Left hindlimb (tissue), 1 donor: ENCODE results near the gene NXPE4.
"Not testable (repeated sequence)": the region's sequence is repeated elsewhere in the genome, so short reads cannot be mapped to it uniquely, and the experiment has no call there.

ENCODE experiments used
- DNase-seq: peaks from one replicate; pipeline ENCODE4 v3.0.0-alpha.2; 2018

NXPE4 gene

GRCh38 chr11:114595571-114595970 is at the start of gene NXPE4:
Gene NXPE4, minus strand, starts transcription at chr11:114595786. Its CDS starts 1,027 bp downstream, at chr11:114594759.
- no peak for DNase-seq

- DNase-seq = not testable (repeated sequence)
Measured at GRCh38 chr11:114639440-114639839, 43.9 kb upstream of the NXPE4 start.

GRCh38 chr11:114631445-114631965 is 35.9 kb upstream of the NXPE4 start:
- DNase-seq = not testable (repeated sequence)

GRCh38 chr11:114625294-114625693 is 29.7 kb upstream of the NXPE4 start:
- DNase-seq = no peak

- DNase-seq = no peak
Measured at GRCh38 chr11:114624455-114625207, 29.0 kb upstream of the NXPE4 start.

- DNase-seq = no peak
Measured at GRCh38 chr11:114623720-114624119, 28.1 kb upstream of the NXPE4 start.

GRCh38 chr11:114622858-114623257 is 27.3 kb upstream of the NXPE4 start:
- DNase-seq = no peak

- DNase-seq = no peak
Measured at GRCh38 chr11:114621950-114622809, 26.6 kb upstream of the NXPE4 start.

- no peak for DNase-seq
Measured at GRCh38 chr11:114621072-114621471, 25.5 kb upstream of the NXPE4 start.

- DNase-seq = no peak
Measured at GRCh38 chr11:114619659-114620173, 24.1 kb upstream of the NXPE4 start.

GRCh38 chr11:114618139-114618538 is 22.6 kb upstream of the NXPE4 start:
- no peak for DNase-seq

GRCh38 chr11:114617157-114618124 is 21.9 kb upstream of the NXPE4 start:
- DNase-seq = no peak

GRCh38 chr11:114616516-114616915 is 20.9 kb upstream of the NXPE4 start:
- DNase-seq = no peak

- DNase-seq = no peak
Measured at GRCh38 chr11:114615448-114616361, 20.1 kb upstream of the NXPE4 start.

- DNase-seq = no peak
Measured at GRCh38 chr11:114614127-114614720, 18.6 kb upstream of the NXPE4 start.

- DNase-seq = not testable (repeated sequence)
Measured at GRCh38 chr11:114613094-114613493, 17.5 kb upstream of the NXPE4 start.

GRCh38 chr11:114612686-114613085 is 17.1 kb upstream of the NXPE4 start:
- no peak for DNase-seq

GRCh38 chr11:114612199-114612598 is 16.6 kb upstream of the NXPE4 start:
- DNase-seq = not testable (repeated sequence)

- DNase-seq = no peak
Measured at GRCh38 chr11:114610984-114611944, 15.7 kb upstream of the NXPE4 start.
